Activated CD8-positive, alpha-beta memory T cell treated with anti-CD3 and anti-CD28 coated beads for 24 hours (primary cell): Measurements from ENCODE around the gene DEFB129.

ENCODE experiments used
- DNase-seq: peaks from one replicate; pipeline ENCODE4 v3.0.0-alpha.2; 2020

Gene DEFB129

DNA sequence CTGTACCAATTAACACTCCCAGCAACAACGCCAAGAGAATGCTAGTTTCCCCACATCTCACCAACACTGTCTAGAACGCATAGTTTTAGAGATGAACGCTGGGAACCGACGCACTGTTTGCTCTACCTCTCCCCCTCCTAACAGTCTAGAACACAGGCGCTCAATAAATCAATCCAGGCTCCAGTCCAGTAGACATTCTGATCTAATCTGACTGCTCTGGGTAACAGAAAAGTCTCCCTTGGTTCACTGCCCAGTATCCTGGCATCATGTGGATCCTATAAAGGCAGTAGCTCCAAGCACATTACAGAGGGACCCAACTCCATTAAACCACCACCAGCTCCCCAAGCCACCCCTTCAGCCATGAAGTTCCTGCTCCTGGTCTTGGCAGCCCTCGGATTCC, 30.4 kb downstream of the DEFB129 start, which contains the start of gene DEFB132:
Gene DEFB132, plus strand, starts transcription at position 306 of the 400 bp plus-strand sequence. Its CDS starts 55 bp downstream, at position 361.
- no peak for DNase-seq

DNA sequence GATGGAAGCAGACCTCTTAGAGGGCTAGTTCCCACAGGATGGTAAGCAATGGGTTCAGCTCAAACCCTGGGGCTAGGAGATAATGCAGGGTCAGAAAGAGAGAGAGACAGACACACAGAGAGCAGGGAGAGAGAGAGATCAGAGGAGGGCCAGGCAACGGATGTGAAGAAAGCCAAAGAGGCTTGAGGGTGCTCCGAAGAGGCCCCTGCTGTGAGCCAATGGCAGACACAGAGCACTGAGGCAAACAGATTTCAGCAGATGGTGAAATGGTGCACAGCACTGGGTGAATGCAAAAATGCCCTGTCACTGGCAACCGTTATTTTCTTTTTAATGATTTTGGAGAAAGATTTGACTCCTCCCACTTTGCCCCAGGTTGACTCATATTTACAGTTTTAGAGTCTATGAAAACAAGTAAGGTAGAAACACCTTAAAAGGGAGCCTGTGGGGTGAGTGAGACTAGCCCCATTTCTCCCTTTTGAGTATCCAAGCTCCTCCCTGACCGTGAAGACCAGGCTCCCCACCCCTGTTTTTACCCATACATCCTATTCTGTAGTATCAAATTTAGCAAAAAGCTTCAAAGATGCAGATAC, 31.3 kb downstream of the DEFB129 start:
- DNase-seq = no peak

DNA sequence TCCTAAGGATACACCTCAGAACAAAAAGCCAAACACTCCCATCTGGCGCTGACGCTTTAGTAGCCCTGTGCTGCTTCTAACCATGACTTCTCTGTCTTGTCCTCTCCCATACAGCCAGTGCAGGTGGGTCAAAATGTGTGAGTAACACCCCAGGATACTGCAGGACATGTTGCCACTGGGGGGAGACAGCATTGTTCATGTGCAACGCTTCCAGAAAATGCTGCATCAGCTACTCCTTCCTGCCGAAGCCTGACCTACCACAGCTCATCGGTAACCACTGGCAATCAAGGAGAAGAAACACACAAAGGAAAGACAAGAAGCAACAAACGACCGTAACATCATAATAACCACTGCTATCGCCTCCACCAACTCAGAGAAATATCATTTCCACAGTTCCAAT, 31.9 kb downstream of the DEFB129 start:
- no peak for DNase-seq

DNA sequence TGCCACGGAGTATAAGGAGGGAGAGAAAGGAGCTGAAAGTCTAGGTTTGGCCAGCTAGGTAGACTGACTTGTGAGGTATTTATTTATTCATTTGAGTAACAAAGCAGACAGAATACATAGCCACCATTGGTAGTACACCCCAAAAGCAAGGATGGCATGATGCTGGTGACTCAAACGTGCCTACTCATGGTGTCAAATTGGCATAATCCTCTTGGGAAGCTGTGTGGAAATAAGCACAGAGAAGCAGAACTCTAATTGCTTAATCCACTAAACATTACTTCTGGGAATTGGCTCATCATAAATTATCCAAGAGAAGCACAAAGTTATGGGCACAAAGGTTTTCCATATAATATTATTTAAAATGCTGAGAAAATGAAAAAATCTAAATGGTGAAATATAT, 32.9 kb downstream of the DEFB129 start:
- DNase-seq = no peak

DNA sequence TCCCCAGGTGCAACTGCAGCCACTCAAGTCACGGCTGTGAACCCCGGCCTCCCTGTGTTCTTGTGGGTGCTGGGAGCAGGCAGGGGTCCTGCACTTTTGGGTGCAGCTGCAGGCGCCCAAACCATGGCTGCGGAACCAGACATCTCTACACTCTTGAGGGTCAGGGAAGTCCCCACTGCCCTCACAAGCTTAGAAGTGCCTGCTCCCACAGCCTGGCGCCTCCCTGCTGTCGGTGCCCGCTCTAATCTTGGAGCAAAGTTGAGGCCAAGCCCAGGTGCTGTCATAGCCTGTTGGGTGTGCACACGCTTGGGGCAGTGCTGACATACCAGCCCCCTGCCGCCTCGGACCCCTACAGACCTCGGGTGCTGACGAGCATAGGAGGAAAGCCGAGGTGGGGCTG, 36.6 kb downstream of the DEFB129 start:
- DNase-seq = no peak

DNA sequence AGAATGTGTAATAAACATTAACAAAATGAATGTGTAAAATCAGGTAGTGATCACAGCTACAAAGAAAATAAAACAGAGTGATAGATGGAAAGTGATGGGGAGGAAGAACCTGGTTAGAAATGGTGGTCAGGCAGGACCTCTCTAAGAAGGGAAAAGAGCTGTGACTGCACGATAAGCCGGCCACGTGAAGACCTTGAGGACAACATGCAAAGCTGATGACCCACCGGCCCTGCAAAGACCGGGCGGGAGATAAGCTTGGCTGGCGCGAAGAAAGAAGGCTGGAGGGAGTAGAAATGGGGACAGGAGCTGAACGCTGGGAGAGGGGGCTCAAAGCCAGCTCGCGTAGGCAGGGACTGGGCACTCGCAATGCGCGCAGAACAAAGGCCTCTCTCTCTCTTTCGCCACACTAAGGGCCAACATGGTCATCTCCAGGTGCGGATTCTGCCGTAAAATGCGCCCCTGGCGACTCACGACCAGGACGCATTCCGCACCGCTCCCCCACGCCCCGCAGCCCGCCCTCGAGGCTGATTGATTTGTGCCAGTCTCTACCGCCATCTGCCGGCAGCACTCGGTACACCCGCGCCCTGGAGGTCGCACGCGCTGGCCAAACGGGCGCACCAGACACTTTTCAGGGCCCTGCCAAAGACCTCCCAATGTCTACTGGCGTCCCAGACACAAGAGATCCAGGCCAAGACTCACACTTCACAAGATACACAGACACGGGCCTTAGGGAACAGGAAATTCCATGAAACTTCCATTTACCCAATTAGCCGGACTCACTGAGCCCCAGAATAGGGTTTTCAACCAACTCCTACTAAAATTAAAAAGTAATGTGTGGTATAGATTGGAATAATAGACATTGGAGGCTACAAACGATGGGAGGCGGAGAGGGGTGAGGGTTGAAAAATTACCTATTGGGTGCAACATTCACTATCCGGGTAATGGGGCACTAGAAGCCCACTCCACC, 39.8 kb downstream of the DEFB129 start:
- peak; percentile 98 for DNase-seq

DNA sequence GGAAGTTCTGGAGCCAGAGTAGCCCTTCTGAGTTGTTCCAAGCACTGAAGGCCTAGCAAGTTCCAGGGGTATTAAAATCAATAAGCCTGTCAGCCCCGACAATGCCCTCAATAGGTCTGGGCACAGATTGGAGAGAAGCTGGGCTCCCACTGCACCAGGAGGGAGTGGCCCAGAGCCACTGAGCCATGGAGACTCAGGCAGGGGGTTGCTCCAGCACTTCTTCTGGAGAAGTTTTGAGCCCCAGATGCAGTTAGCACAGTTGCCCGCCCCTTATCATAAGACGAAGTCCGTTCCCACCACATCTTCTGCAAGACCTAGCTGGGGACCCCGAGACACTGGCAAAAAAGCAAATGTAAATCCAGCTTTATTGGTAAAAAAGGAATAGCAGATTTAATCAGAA, 43.5 kb downstream of the DEFB129 start:
- peak; percentile 37 for DNase-seq

DNA sequence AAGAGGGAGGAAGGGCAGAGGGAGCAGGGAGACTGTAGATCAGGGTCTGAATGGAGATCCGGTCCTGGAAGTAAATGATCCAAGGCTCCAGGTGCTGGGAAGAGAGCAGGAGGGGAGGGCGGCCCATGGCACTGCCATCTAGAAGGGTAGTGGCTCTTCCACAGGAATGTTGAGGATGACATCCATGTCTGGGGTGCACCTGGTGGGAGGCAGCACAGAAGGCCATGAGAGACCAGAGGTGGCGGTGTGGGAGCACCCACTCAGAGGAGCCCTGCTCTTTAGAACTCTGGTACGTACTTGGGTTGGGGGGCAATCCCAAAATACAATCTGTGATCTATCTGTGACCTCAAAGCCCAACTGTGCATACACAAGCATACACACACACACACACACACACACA, 44.0 kb downstream of the DEFB129 start:
- peak; percentile 37 for DNase-seq

DNA sequence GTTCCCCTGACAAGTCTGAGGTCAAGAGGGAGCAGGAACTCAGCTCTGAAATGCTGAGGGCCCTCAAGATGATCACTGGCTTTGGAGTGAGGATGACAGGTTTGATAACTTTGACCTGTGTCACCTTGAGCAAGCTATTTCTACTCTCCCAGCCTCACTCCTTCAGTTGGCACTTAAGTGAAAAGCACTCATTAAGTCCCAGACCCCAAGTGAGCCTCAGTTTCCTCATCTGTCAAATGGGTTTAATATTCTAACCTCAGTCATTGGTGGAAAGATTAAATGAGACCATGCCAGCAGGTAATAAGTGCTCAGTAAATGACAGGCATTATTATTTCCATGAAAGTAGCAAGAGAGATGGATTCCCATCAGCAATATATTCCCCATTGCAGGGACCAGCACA, 44.5 kb downstream of the DEFB129 start:
- no peak for DNase-seq

DNA sequence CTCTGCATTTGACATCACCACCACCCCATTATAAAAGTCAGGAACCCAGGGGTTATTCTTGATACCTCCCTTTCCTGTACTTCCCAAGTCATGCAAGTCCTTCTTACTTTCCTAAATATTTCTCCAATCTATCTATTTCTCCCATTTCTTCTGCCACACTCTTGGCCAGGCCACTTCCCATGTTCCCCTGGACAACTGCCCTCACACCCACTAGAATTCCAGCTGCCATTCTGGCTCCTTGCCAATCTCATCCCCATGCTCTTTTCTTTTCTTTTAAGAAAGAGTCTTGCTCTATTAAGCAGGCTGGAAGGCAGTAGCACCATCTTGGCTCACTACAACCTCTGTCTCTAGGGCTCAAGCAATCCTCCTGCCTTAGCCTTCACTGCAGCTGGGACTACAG, 45.7 kb downstream of the DEFB129 start:
- no peak for DNase-seq

DNA sequence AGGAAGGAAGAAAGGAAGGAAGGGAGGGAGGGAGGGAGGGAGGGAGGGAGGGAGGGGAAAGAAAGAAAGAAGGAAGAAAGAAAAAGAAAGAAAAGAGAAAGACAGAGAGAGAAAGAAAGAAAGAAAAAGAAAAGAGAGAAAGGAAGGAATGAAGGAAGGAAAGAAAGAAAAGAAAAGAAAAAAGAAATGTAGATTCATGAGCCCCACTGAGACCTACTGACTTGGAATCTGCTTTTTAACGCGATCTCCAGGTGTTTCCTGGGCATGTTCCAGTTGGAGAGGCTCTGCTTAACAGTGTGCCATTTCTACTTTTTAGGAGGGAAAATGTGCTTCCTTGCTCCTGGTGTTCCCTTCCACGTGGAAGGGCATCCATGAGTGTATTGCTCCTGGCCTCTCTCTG, 46.8 kb downstream of the DEFB129 start:
- DNase-seq = no peak

DNA sequence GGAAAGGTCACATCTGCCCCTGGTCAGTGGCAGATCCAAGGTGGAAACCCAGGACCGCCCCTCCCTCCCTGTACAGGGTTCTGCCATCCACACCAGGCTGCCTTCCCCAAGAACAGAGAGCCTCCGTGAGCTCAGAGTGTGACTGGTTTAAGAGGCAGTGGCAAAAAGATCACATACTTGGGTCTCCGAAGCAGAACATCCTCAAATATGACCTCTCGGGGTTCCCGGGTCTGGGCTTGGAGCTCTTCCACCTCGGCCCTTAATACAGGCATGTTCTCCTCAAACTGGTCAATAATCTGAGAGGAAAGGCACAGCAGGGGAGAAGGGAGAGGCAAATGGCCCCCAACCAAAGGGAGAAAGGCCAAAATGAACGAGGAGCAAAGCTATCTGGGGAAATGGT, 48.7 kb downstream of the DEFB129 start:
- DNase-seq = no peak

DNA sequence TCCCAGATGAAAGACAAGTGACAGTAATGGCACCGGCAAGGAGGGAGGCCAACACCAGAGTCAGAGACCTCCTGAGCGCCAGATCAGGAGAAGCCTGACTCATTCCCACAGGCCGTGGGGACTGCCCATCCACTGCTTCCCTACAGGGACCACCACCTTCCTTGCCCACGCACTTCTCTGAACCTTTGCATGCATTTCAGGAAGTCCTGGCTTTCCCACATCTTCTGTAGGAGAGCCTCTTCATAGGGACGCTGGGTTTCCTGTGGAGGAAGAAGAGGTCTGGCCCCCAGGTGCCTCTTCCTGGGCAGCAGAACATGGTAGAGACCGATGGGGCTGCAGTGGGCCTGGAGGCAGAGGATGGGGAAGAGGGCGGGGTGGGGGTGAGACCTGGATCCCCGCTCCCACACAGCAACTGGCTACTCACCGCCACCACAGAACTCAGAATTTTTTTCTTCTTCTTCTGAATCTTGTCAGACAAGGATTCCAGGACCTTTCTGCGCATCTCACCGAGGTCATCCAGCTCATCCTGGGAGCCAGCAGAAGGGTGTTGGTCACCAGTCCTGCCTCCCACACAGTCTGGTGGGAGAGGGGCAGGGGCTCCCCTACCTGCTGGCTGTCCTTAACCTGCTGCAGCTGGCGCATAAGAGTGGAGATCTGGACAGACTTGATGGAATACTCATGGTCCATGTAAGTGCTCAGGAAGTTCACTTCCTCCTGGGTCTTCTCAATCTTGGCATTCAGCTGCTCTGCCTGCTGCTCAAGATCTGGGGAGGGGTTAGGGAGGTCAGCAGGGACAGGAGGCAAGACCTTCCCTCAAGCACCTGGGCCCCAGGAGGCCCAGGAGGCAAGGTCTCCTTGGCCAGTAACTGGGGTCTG, 49.8 kb downstream of the DEFB129 start:
- no peak for DNase-seq

DNA sequence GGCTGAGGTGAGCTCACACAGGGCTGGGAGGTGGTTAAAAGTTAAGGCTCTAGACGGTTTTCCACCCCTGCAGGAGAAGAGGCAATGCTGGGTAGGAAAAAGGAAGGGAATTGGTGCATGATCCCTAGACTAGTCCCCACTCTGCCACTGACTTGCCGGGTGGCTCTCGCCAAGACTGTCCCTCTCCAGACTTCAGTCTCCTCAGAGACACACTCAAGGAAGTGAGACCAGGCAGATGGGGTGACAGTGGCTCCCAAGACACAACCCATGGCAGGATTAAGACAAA, 50.4 kb downstream of the DEFB129 start:
- DNase-seq = no peak

DNA sequence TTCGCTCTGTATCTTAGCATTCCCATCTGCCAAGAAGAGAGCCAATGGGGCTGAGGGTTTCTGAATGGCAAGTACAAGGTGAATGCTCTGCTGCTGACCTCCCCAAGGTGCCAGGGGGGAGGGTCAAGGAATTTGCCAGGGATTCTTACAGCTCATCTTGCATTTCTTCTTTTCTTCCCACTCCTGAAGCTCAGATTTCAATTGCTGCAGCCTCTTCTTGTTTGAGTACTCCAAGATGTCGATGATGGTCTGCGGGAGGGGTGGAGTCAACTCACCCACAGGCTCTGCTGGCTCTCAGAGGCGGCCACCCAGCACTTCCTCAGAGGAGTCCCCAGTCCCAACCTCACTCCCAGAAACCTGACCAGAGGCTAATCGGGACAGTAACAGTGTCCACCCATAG, 51.1 kb downstream of the DEFB129 start:
- no peak for DNase-seq

DNA sequence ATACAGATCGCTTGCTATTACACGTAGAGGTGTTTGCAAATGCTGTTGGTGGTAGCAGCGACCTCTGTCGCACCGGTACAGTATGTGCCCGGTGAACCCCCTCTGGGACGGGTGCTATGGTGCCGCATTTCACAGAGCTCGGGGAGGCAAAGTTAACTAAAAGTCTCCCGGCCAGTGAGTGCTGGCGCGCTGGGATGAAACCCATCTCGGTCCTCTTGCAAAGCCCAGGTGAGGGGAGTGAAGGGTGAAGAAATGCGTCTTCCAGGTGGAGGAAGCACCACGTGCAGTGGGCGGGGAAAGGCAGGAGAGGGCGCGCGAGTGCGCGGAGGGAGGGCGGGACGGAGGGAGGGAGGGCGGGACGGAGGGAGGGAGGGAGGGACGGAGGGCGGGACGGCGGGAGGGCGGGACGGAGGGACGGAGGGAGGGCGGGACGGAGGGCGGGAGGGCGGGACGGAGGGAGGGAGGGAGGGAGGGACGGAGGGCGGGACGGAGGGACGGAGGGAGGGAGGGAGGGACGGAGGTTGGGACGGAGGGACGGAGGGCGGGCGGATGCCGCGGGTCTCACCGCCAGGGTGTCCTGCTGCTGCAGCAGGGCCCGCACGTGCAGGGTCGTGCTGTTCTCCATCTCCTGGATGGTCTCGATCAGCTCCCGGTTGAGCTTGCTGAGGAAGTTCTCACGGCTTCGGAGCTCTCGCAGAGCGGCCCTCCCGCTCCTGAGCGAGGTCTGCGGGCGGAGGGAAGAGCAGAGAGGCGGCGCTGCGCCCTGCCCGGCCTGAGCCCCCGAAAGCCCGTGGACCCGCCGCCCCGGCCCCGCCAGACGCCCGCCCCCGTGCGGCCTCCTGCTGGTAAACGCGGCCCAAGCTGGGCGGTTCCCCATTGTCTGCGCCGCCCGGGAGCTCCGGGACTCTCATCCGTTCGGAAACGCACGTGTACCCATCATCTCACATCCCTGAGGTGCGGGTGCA, 51.8 kb downstream of the DEFB129 start:
- no peak for DNase-seq
